Ovary (tissue), 9 donors: ENCODE data around the gene FZD1. TPM values are rescaled to one million over a fixed set of nuclear protein-coding genes. Genes with fewer than 3 reads are reported as not detected.

Experiments used
- DNase-seq, 5 donors: peaks; one replicate each; pipeline ENCODE4 v3.0.0-alpha.2; 2019 to 2020
- H3K27ac ChIP-seq, 2 donors: fragments of 200-600 bp; one replicate each; pipeline versions ENCODE4 v1.5.1 to v1.8.0; 2019 to 2022
- H3K27me3 ChIP-seq: fragments of 200-600 bp; one replicate; pipeline ENCODE4 v1.8.0; 2022
- H3K36me3 ChIP-seq: fragments of 200-600 bp; sonication (generic); one replicate; pipeline ENCODE4 v1.5.1; 2019
- H3K4me1 ChIP-seq: one replicate; pipeline ENCODE4 v1.8.1; 2013; ENCODE audit warnings: mild to moderate bottlenecking, moderate library complexity; ENCODE audit not compliant: insufficient read depth
- H3K4me3 ChIP-seq: fragments of 200-600 bp; sonication (generic); one replicate; pipeline ENCODE4 v1.5.1; 2017
- H3K9me3 ChIP-seq, 2 donors: fragments of 200-600 bp in 1 of 2; sonication (generic) in 1 of 2; one replicate each; pipeline versions ENCODE4 v1.5.1 to v1.8.1; 2013 to 2019; ENCODE audit warnings: mild to moderate bottlenecking in 1 of 2, moderate library complexity in 1 of 2
- EP300 ChIP-seq: sonication (generic); formaldehyde crosslinking; IDR thresholded peaks from one replicate; pipeline ENCODE4 v1.6.1; 2017; ENCODE audit warnings: antibody characterized with exemption
- POLR2A ChIP-seq: fragments of 450-650 bp; IDR thresholded peaks from one replicate; pipeline ENCODE4 v1.6.1; 2017; ENCODE audit warnings: antibody characterized with exemption, mild to moderate bottlenecking, moderate library complexity
- WGBS, 3 donors: extraction: QIAGEN DNeasy Blood & Tissue Kit in 1 of 3; methylation state at CpG; one replicate each; pipeline versions ENCODE4 v1.1.5 to v1.1.7; 2013 to 2017; 5-methylcytosine and 5-hydroxymethylcytosine counted together
- intact Hi-C, 4 donors: fragments of 100-400 bp; cut with DNase I; formaldehyde crosslinking; loops; one replicate each; pipeline versions ENCODE4 v1.11.0 to v1.15.1; 2022 to 2023
- polyA plus RNA-seq, 2 donors: library from polyadenylated mRNA; stranded (reverse); fragments of 200-250 nt in 1 of 2; fragments of 350-450 nt in 1 of 2; fragmentation: Illumina TruSeq in 1 of 2; extraction: RNeasy Lipid Tissue Mini Kit (QIAGEN cat#74804) in 1 of 2; gene quantifications; one replicate each; pipeline ENCODE4 v1.2.3, GENCODE V29; 2013 to 2014
- total RNA-seq, 7 donors: library from RNA; depleted of rRNA in 2 of 7; stranded (reverse); fragments of >200 nt in 2 of 7; fragmentation: NEBNext Ultra II Directional in 3 of 7; extraction: Animal tissue kit (Norgen Biotek cat#: 25700) in 3 of 7; gene quantifications; one replicate each; pipeline versions ENCODE4 v1.1.0 to v1.2.4, GENCODE V29; 2016 to 2023
- TF ChIP-seq, protein P1 (sequence below), 3 donors: fragments of 450-650 bp in 2 of 3; fragments of 200-600 bp in 1 of 3; IDR thresholded peaks; one replicate each; pipeline versions ENCODE4 v1.5.1 to v1.8.0; 2016 to 2022; ENCODE audit warnings: antibody characterized with exemption in 3 of 3, mild to moderate bottlenecking in 1 of 3
- donor health status: DM: no; HTN: no; CAD: no; lungs with moderate emphysema.
- donor health status: DM: no; HTN: no; CAD: no.
- donor health status: Bipolar disorder and iron deficiency.
- donor health status: DM: yes; HTN: yes; CAD: no.
- donor health status: DM: no; HTN: no; CAD: no.
- donor health status: DM: yes; HTN: yes; CAD: no.

FZD1 gene
- total and polyA plus RNA-seq, 9 donors = 11.8 to 33.6 (median 19.0) TPM

DNA sequence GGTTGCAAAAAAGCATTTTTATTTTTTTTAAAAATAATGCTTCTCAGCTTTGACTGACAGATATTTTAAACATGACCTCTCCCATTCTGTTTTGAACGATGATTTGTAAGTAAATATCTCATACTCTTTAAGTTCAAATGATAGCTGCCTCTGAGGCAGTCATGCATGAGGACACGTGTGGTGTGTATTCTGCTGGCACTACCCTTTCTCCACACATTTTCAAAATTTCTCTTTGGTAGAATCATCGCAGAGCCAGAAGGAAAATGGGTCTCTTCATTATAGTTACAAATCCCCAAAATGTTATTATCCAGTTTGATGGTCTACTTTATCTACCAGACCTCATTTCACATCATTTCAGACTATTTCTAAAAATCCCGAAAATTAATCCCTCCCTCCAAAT, 55.1 kb downstream of the FZD1 start:
- no peaks in the 10 kb centered on the region for H3K27me3 ChIP-seq
- no peak for TF ChIP-seq POLR2A
- TF ChIP-seq, protein P1, sequence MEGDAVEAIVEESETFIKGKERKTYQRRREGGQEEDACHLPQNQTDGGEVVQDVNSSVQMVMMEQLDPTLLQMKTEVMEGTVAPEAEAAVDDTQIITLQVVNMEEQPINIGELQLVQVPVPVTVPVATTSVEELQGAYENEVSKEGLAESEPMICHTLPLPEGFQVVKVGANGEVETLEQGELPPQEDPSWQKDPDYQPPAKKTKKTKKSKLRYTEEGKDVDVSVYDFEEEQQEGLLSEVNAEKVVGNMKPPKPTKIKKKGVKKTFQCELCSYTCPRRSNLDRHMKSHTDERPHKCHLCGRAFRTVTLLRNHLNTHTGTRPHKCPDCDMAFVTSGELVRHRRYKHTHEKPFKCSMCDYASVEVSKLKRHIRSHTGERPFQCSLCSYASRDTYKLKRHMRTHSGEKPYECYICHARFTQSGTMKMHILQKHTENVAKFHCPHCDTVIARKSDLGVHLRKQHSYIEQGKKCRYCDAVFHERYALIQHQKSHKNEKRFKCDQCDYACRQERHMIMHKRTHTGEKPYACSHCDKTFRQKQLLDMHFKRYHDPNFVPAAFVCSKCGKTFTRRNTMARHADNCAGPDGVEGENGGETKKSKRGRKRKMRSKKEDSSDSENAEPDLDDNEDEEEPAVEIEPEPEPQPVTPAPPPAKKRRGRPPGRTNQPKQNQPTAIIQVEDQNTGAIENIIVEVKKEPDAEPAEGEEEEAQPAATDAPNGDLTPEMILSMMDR (IDR thresholded peaks at IDR 0.05) = no peak
- TF ChIP-seq EP300 = no peak
- DNase-seq = no peak
- H3K9me3 ChIP-seq = no peaks in the 10 kb centered on the region
- no peak overlapping the region for H3K4me3 ChIP-seq
- H3K36me3 ChIP-seq = no peaks in the 10 kb centered on the region
- intact Hi-C loops = no loop called here
- no peak overlapping the region for H3K27ac ChIP-seq
- no peaks in the 10 kb centered on the region for H3K4me1 ChIP-seq
- 77 to 90% (median 89%) methylated on average over 4 of the region's 4 CpGs for WGBS, 3 donors

DNA sequence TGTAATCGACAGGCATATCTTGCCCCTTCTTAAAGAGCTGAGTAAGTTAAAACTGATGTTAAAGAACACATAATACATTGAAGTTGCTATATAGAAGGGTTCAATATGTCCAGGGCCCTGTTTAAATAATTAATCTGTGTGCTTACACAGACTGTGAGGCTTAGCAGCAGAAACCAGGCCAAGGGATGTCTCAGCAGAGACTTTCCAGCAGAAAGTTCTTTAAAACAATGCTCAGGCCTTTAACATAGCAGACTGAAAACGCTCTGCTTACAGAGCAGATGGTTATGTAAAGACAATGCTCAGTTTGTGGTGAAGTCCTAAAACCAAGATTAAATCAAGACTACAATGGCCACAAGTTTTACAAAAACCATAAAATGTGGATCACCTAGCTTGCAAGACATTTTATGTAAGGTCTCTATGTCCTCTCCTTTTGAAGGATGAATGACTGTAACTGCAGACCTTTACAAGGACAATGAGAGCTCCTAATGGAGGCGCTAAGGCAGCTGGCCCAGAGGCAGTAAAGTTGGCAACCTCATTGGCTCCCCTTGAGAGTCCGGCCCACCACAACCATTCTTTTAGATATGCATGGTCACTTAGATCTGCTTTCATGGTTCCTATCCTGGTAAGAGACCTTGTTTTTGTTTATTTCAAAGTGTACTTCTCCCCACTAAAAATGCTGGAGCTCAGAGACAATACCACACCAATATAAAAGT, 56.3 kb downstream of the FZD1 start:
- H3K27me3 ChIP-seq = no peaks in the 10 kb centered on the region
- H3K4me1 ChIP-seq = no peaks in the 10 kb centered on the region
- TF ChIP-seq POLR2A = no peak
- no peak for TF ChIP-seq EP300
- TF ChIP-seq, protein P1 (IDR thresholded peaks at IDR 0.05) = no peak
- no peak for DNase-seq
- no peak overlapping the region for H3K4me3 ChIP-seq
- no peaks in the 10 kb centered on the region for H3K36me3 ChIP-seq
- intact Hi-C loops = no loop called here
- WGBS, 3 donors = 91 to 95% (median 93%) methylated on average over 4 of the region's 4 CpGs
- H3K27ac ChIP-seq = no peak overlapping the region
- H3K9me3 ChIP-seq = no peaks in the 10 kb centered on the region
